GM19099 (cell line): ENCODE measurements around the gene CDH7.

ENCODE experiments used
- POLR2A ChIP-seq: IDR thresholded peaks from 3 replicates; pipeline ENCODE4 v1.6.1; 2011; ENCODE audit warnings: low read depth; ENCODE audit not compliant: insufficient read length; ENCODE audit errors: extremely low read depth

Gene CDH7

DNA sequence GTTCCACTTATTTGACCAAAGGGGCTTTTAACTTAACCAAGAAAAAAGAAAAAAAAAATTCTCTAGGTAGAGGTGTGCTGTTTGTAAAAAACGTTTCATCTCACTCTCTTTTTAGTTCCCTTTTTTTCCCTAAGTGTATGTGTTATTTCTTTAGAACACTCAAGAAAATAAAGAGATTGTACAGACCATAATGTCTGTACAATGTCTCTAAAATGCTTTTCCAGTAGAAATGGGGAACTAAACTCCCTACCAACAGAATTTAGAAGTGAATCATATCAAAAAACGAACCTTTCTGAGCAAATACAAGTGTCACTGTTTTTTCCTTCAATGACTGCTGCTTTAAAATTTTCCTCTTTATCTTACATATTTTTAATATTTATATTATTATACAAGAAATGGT, 72.0 kb downstream of the CDH7 start:
- TF ChIP-seq POLR2A = no peak

DNA sequence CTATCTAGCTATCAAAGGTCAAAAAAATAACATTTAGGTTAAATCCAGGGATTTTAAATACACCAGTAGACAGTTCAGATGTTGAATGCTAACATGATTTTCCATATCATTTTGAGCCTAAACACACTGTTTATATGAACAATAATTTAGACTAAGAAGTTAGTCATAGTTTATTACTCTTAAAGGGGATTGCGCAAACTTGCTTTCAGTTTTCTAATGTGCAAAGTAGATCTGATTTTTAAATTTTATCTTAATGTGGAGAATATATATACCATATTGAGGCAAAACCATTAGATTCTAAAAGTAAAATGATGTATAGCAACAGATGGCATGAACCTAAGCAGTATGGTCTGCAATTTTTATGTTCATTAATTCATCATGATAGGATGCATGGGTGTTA, 76.6 kb downstream of the CDH7 start:
- no peak for TF ChIP-seq POLR2A

DNA sequence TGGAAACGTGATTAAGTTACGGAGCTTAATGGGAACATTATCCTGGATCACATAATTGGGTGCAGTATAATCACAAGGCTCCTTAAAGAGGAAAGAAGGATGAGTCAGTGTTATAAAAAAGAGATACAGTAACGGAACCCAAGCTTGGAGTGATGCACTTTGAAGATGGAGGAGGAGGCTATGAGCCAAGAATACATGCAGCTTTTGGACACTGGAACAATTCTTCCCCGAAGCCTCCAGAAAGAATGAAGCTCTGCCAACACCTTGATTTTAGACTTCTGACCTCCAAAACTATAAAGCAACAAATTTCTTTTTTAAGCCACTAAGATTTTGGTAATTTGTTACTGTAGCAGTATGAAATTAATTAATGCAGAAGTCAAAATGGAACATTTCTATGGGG, 85.1 kb downstream of the CDH7 start:
- no peak for TF ChIP-seq POLR2A

DNA sequence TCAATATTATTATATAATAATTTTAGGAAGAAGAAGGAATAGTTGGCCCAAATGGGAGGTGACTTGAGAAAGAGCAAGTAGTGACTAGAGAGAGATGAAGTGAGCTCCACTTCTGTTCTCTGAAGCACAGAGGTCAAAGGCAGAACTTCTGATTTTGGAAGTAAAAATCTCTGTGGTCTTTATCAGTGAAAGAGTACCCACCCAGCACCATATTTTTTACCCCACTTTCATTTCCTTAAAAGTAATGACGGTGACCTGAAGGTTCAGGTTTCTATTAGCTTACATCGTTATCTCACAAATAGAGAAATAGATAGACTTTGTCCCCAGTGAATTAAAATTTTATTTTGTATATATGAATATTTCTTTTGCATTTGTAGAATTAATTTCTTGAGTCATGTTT, 95.3 kb downstream of the CDH7 start:
- no peak for TF ChIP-seq POLR2A

DNA sequence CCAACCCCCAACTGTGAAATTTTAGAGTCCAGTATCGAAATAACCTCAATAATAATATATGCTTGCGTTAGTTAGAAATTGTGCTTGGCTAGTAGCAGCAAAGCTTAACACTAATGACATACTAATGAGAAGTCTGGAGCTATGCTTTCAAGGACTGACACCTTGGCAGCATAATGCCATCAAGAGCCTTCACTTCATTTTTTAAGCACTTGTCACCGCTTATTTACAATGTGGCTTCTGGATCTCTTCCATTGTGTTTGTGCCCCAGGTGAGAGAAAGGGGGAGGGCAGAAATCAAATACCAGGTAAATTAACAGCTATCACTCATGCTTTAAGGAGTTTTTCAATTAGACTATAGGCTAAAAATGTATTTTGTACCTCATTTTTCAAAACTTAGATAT, 101.5 kb downstream of the CDH7 start:
- TF ChIP-seq POLR2A = no peak

DNA sequence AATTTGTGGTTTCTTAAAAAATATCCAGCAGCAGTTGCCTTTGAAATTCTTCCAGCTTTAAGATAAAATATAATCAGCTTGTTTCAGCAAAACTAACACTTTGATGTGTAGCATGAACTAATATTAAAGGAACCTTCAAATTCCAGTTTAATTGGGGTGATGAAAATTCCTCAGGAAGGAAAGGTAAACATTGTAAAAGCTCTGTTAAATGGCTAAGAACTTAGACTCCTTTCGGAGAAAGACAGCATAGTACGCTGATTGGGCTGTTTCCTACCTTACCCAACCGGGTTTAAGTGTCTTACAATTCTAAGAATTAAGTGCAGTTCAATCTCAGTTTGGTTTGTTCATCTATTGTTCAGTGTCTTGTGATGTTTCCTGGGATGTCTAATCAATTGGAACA, 108.3 kb downstream of the CDH7 start:
- no peak for TF ChIP-seq POLR2A

DNA sequence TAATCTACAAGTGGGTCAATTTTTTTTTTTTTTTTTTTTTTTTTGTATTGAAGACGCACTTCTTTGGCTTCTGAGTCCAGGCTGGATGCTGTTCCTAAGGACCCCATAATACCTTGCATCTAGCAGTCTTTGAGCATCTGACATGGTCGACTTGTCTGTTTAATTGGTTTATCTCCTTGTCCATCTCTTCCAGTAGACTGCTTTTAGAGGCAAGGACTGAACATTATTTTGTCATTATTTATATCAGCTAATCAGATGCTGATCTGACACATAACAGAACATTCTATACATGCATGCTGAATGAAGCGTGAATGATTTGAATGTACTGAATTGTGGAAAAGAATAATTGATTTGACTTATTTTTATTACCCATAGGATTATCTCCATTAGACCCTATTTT, 118.7 kb downstream of the CDH7 start:
- TF ChIP-seq POLR2A = no peak

DNA sequence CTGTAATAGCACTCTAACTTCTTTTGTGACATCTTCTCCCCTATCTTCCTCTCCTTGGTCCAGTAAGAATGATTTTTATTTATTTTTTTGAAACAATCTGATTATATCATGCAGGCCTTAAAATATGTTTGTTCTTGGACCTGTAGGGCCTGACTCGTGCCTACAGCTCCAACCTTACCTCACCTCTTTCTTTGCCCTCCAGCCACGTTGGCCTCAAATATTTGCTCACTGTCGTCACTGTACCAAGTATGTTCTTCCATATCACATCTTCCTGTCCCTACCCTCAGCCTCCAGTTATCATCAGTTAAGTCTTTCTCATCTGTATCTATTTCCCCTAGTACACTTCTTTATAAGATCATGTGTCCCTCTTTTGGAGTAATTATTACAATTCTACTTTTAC, 125.5 kb downstream of the CDH7 start:
- no peak for TF ChIP-seq POLR2A

DNA sequence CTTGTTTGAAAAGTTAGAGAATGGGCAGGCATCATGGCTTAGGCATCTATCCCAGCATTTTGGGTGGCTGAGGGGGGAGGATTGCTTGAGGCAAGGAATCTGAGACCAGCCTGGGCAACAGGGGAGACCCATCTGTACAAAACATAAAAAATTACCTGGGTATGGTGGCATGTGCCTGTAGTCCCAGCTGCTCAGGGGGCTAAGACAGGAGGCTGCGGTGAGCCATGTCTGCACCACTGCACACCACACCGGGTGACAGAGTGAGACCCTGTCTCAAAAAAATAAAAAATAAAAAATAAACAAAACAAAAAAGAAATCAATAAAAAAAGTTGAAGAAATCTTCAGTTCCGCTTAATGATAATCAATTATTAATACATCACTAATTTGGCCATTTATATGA, 146.5 kb downstream of the CDH7 start:
- TF ChIP-seq POLR2A = no peak

DNA sequence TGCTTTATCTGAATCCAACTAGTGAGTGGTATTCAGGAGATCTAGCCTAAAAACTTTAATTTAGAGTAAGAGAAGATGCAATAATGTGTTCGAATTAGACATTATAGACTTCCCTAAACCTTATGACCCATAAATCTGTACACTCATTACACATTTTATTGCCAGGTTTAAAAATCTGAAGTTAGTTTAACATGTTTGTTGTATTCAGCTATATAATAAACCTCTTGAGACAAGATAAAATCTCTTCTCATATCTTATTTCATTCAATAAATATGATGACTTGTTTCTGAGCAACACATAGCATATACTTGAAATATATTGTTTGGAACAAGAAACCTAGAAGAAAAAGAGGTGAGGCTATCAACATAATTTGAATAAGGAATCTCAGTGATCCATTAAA, 150.7 kb downstream of the CDH7 start:
- TF ChIP-seq POLR2A = no peak

DNA sequence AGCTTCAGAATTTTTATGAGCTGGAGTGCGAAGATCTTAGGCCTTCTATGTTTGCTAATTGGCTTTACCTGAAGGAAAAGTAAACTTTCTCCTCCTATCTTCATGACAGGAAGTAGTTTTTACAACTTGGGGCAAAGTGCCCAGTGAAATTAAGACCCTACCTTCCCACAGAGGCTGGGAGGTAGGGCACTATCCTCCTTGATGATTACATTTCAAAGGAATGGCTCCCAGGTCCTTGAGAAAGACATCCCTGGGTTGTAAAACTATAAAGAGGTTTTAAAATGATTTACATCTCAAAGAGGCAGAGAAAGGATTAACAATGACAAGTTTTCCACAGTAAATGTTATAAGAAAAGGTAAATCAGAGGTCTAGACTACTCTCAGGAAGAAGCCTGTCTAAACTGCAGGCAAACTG, 155.8 kb downstream of the CDH7 start:
- no peak for TF ChIP-seq POLR2A

DNA sequence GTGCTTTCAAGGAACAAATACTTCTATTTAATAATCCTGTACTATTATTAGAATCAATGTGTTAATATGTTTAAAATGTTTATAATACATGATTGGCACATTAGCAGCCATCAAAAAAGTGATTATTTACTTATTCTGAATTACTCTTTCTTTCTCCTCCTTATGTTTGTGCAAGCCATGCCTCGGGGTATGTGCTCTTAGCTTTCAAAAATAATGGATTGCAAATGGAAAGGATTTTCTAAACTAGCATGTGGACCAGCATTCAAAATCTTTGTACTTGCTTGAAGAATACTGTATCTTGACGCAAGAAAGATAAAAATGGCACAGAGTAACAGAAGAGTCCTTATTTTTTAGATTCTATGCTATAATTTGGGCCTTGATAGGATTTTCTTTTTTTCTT, 156.5 kb downstream of the CDH7 start:
- TF ChIP-seq POLR2A = no peak

DNA sequence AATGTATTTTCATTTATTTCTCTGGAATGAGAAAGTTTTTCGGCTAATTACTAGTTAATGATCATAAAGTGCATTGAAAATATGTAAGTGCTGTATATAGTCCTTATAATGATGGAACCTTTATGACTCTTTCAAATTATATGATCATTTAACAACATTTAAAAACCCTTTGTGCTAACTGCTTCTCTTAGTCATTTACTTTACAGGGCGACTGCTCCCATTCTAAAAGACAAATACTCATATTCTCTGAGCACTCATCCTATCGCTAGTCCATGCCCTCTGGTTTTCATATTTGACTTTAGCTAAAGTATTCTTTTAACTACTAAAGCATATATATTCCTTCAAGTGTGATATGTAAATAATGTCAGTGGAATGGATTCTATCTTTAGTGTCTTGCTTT, 168.2 kb downstream of the CDH7 start:
- TF ChIP-seq POLR2A = no peak

DNA sequence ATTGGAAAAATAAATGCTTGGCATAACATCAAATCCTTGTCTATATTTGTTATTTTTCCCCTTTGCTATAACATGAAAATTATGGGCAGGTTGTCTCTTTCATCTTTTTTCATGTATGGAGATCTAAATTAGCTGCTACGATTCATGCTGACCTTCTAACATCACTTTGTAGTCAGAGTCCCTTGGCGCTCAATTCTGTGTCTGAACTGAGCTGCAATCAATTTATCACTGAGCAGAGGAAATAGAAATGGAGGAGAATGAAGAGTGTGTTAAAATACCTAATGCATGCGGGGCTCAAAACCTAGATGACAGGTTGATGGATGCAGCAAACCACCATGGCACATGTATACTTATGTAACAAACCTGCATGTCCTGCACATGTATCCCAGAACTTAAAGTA, 168.9 kb downstream of the CDH7 start:
- TF ChIP-seq POLR2A = no peak

DNA sequence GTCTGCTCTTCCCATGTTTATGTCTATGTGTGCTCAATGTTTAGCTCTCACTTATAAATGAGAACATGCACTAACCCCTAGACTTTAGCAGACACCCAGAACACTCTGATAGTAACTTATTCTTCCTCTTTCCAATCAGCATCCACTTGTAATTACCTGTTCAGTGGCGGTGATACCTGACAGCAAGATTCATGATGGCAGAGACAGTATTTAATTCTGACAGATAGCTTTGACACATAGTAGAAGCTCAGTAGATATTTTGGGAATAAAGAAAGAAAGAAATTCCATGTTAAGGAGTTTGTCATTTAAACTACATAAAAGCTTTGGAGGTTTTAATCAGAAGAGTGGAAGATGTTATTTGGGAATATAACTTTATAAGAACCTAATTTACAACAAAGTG, 171.3 kb downstream of the CDH7 start:
- TF ChIP-seq POLR2A = no peak

DNA sequence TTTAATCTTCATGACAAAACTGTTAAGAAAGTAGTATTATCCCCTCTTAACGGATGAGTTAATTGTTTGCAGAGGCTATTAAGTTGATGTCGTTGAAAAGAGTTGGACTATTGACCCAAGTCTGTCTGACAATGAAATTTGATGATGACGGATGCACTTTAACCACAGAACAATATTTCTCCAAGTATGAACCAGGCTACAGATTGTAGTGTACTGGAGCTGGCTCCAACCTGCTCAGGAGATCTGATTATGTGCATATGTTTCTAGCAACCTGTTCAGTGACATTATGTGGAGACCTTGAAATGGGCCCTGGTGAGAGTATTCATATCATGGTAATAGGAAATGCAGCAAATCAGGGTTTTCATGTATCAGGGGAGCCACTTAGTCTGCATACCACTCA, 174.1 kb downstream of the CDH7 start:
- TF ChIP-seq POLR2A = no peak

DNA sequence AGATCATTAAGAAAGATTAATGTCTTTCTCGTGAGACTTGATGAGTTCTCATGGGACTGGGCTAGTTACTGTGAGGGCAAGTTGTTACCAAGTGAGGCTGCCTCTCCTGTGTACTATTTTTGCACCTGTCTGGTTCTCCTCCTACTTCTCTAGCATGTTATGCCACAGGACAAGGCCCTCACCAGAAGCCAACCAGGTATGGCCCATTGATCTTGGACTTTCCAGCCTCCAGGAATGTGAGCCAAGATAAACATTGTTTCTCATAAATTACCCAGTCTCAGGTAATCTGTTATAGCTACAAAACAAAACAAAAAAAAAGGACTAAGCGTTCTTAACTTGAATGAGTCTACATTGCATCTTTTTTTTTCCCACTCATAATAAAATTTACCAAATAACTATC, 184.1 kb downstream of the CDH7 start:
- no peak for TF ChIP-seq POLR2A

DNA sequence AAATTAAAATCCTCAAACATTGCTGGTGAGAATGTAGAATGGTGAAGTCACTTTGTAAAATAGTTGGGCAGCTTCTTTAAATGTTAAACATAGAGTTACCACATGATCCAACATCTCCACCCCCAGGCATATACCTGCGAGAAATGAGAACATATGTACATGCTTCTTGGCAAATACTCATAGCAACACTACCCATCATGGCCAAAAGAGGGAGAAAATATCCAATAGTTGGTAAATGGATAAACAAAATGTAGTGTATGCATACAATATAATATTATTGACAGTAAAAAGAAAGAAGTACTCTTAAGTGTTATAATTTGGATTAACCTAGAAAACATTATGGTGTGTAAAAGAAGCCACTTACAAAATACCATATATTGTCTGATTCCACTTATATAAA, 185.9 kb downstream of the CDH7 start:
- TF ChIP-seq POLR2A = no peak
